HepG2 (cell line): ENCODE measurements around the gene COL25A1. TPM values are rescaled to one million over a fixed set of nuclear protein-coding genes. Genes with fewer than 3 reads are reported as not detected.

Experiments
- ATAC-seq: fragments of 200-7000 bp; cut with Tn5 transposase; 3 replicates; pipeline ENCODE4 v1.9.1; 2020; ENCODE audit warnings: mild to moderate bottlenecking, moderate library complexity
- BruUV-seq: library from RNA; stranded (reverse); fragments of 400-500 nt; replicated peaks from 2 replicates; lab custom pipeline; 2021; lab: Mats Ljungman, UMichigan
- CTCF ChIA-PET: fragments of 300-600 bp; formaldehyde crosslinking; extraction: SDS; loops from one replicate; lab custom pipeline; 2021; ENCODE audit warnings: low total read pairs, inconsistent platforms, low intra/inter-chr PET ratio; lab: Yijun Ruan, JAX
- POLR2A ChIA-PET: fragments of 350-600 bp; sonication (Branson Sonifier 250); formaldehyde crosslinking; loops from one replicate; lab custom pipeline; 2020; ENCODE audit warnings: antibody characterized with exemption, inconsistent platforms; lab: Yijun Ruan, JAX
- DNase-seq: peaks from one replicate; pipeline ENCODE4 v3.0.0-alpha.2; 2015; ENCODE audit warnings: low spot score
- FAIRE-seq: peaks from 3 replicates; lab custom pipeline; 2011; peaks lifted over from hg19 to GRCh38; lab: Jason Lieb, UNC
- H2AFZ ChIP-seq: one replicate; pipeline ENCODE4 v1.6.1; 2011; ENCODE audit warnings: low read length, inconsistent platforms
- H3K27ac ChIP-seq: fragments of 300-600 bp; 3 replicates; pipeline ENCODE4 v1.8.0; 2011; ENCODE audit warnings: mixed run types, mild to moderate bottlenecking, mixed read lengths, low read length, inconsistent platforms; ENCODE audit not compliant: insufficient read depth; ENCODE audit errors: extremely low read length
- H3K27me3 ChIP-seq, 2 experiments: fragments of 200-600 bp in 1 of 2; 2 replicates in 1 of 2; 3 replicates in 1 of 2; pipeline versions ENCODE4 v1.6.0 to v1.8.0; 2011; ENCODE audit warnings: low read length in 2 of 2, mild to moderate bottlenecking in 2 of 2, moderate library complexity in 2 of 2, inconsistent platforms in 1 of 2; ENCODE audit not compliant: insufficient read depth in 2 of 2, control insufficient read depth in 1 of 2
- H3K36me3 ChIP-seq, 2 experiments: fragments of 200-600 bp in 1 of 2; replicated peaks in 1 of 2; 2 replicates in 1 of 2; 3 replicates in 1 of 2; pipeline versions ENCODE4 v1.5.1 to v1.8.0; 2011; ENCODE audit warnings: low read length in 2 of 2, inconsistent platforms in 1 of 2; ENCODE audit not compliant: insufficient read depth in 2 of 2, control insufficient read depth in 1 of 2
- H3K4me1 ChIP-seq: 2 replicates; pipeline ENCODE4 v1.5.1; 2012; ENCODE audit warnings: low read length, inconsistent platforms; ENCODE audit not compliant: insufficient read depth
- H3K4me2 ChIP-seq: 2 replicates; pipeline ENCODE4 v1.6.0; 2011; ENCODE audit warnings: low read depth, low read length, inconsistent platforms
- H3K4me3 ChIP-seq, 3 experiments: fragments of 200-600 bp in 1 of 3; sonication (generic), shearing (Covaris generic) in 1 of 3; replicated peaks in 1 of 3; 2 replicates each; pipeline ENCODE4 v1.5.1; 2011 to 2016; ENCODE audit warnings: low read length in 3 of 3, inconsistent platforms in 2 of 3, low read depth in 2 of 3, mild to moderate bottlenecking in 2 of 3, control low read depth in 1 of 3, mixed read lengths in 1 of 3; ENCODE audit not compliant: insufficient read depth in 1 of 3
- H3K79me2 ChIP-seq: one replicate; pipeline ENCODE4 v1.6.1; 2011; ENCODE audit warnings: low read length, inconsistent platforms; ENCODE audit not compliant: insufficient read depth
- H3K9ac ChIP-seq: 2 replicates; pipeline ENCODE4 v1.6.0; 2011; ENCODE audit warnings: mild to moderate bottlenecking, low read depth, low read length, inconsistent platforms; ENCODE audit not compliant: insufficient read depth
- H3K9me3 ChIP-seq: 2 replicates; pipeline ENCODE4 v1.5.1; 2012; ENCODE audit warnings: mild to moderate bottlenecking, low read length
- H4K20me1 ChIP-seq: 2 replicates; pipeline ENCODE4 v1.6.0; 2011; ENCODE audit warnings: inconsistent platforms, mild to moderate bottlenecking, low read length, moderate library complexity; ENCODE audit not compliant: insufficient read depth
- ATF7 ChIP-seq, 2 experiments: fragments of 450-650 bp in 1 of 2; sonication (generic) in 1 of 2; formaldehyde crosslinking in 1 of 2; IDR thresholded peaks; 2 replicates each; pipeline versions ENCODE4 v1.4.0 to v1.6.1; 2016 to 2020; ENCODE audit warnings: antibody characterized with exemption in 1 of 2, mild to moderate bottlenecking in 1 of 2, missing genetic modification reagents in 1 of 2
- BHLHE40 ChIP-seq: IDR thresholded peaks from 2 replicates; pipeline ENCODE4 v1.6.1; 2011; ENCODE audit warnings: low read length, improper control_type of control experiment
- ERF ChIP-seq: IDR thresholded peaks from 2 replicates; pipeline ENCODE4 v1.6.1; 2018; ENCODE audit warnings: missing biosample characterization, missing genetic modification reagents
- IRF9 ChIP-seq: sonication (generic); formaldehyde crosslinking; IDR thresholded peaks from 2 replicates; pipeline ENCODE4 v1.8.0; 2022; ENCODE audit warnings: missing genetic modification reagents, mild to moderate bottlenecking, borderline replicate concordance
- TFE3 ChIP-seq: IDR thresholded peaks from 2 replicates; pipeline ENCODE4 v1.6.1; 2016
- ZNF142 ChIP-seq: sonication (generic); formaldehyde crosslinking; IDR thresholded peaks from 2 replicates; pipeline ENCODE4 v1.4.0; 2020; ENCODE audit warnings: missing genetic modification reagents
- ZNF775 ChIP-seq: sonication (generic); formaldehyde crosslinking; IDR thresholded peaks from 2 replicates; pipeline ENCODE4 v1.4.0; 2020; ENCODE audit warnings: missing genetic modification reagents, mild to moderate bottlenecking, moderate library complexity, borderline replicate concordance
- ZNF782 ChIP-seq: sonication (generic); formaldehyde crosslinking; IDR thresholded peaks from 2 replicates; pipeline ENCODE4 v1.4.0; 2020; ENCODE audit warnings: missing genetic modification reagents, mild to moderate bottlenecking, borderline replicate concordance
- WGBS: methylation state at CpG from one replicate; pipeline ENCODE4 v1.1.6; 2017; ENCODE audit warnings: low lambda C conversion rate; 5-methylcytosine and 5-hydroxymethylcytosine counted together
- in situ Hi-C: cut with HindIII; loops from 2 replicates; pipeline ENCODE4 v1.10.0; 2017; ENCODE audit warnings: low pct_unique_long_range_greater_than_20kb; ENCODE audit not compliant: extremely low pct_ligation_motif_present
- intact Hi-C: fragments of 100-400 bp; cut with micrococcal nuclease; formaldehyde crosslinking; loops from one replicate; pipeline ENCODE4 v1.10.0; 2022; ENCODE audit not compliant: unreplicated experiment
- polyA plus RNA-seq, 8 experiments: library from polyadenylated mRNA; depleted of rRNA in 3 of 8; stranded (reverse) in 7 of 8; unstranded in 1 of 8; fragments of >200 nt; fragmentation: Illumina TruSeq in 4 of 8; extraction: Trizol in 4 of 8; gene quantifications; 2 replicates each; pipeline versions ENCODE4 v1.2.1 to v1.2.3, GENCODE V29; 2011 to 2016; ENCODE audit warnings: low read depth in 4 of 8, missing spikeins in 1 of 8, mixed read lengths in 1 of 8; ENCODE audit not compliant: insufficient read depth in 1 of 8
- total RNA-seq, 5 experiments: library from RNA; depleted of rRNA; stranded (reverse); fragments of >200 nt; fragmentation: Illumina TruSeq; extraction: Trizol; gene quantifications; 2 replicates each; pipeline ENCODE4 v1.2.3, GENCODE V29; 2016; ENCODE audit warnings: low read depth in 1 of 5

The COL25A1 gene
- total and polyA plus RNA-seq, 2 of the 13 experiments (the other 11 are each of a cell fraction or from before 2014, with no cell fraction given), result not detected

GRCh38 chr4:109209647-109210046, 92.8 kb downstream of the COL25A1 start:
- Histone ChIP-seq H3K9me3 (no peaks in the 10 kb centered on the region), H2AFZ (no peak overlapping the region), H3K27ac (no peak overlapping the region), H3K4me1 (no peaks in the 10 kb centered on the region), H3K9ac (no peak overlapping the region), H3K4me2 (no peak overlapping the region), H3K4me3 (no peak overlapping the region), H4K20me1 (no peaks in the 10 kb centered on the region), H3K27me3 (no peaks in the 10 kb centered on the region; a peak in 1 of 5 replicates), H3K79me2 (no peaks in the 10 kb centered on the region), H3K36me3 (no peaks in the 10 kb centered on the region)
- in situ Hi-C loops (no loop called here), intact Hi-C loops (no loop called here)
- ATAC-seq, result no peak
- ChIA-PET CTCF (no interaction called here), POLR2A (no interaction called here)
- no TSS peak for BruUV-seq
- TF ChIP-seq ZNF142 (no peak), ZNF782 (CRISPR knock-in tag) (no peak), BHLHE40 (no peak), ATF7 (IDR thresholded peaks at IDR 0.05) (no peak), ATF7 (CRISPR knock-in tag; IDR thresholded peaks at IDR 0.05) (no peak), ERF (no peak), TFE3 (CRISPR knock-in tag) (no peak), IRF9 (CRISPR knock-in tag) (no peak), ZNF775 (CRISPR knock-in tag) (no peak)
- FAIRE-seq, result no peak
- no peak for DNase-seq
- 13% methylated on average over 6 of the region's 6 CpGs for WGBS
